Measurements from ENCODE around the gene GLRA3.
"Not testable (repeated sequence)": the region's sequence is repeated elsewhere in the genome, so short reads cannot be mapped to it uniquely, and the experiment has no call there.

DNA sequence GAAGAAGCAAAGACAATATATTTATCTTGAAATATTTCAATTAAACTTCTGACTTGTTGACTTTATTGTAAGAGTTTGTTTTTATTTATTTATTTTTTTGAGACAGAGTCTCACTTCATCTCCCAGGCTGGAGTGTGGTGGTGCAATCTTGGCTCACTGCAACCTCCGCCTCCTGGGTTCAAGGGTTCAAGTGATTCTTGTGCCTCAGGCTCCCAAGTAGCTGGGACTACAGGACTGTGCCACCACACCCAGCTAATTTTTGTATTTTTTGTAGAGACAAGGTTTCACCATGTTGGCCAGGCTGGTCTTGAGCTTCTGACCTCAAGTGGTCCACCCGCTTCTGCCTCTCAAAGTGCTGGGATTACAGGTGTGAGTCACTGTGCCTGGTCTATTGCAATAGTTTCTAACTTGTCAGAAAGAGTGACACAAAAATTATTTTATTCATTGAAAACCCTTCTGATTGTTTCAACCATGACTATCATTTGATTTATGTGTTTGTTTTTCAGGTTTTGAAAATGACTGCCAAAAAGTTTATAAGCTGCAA is 199.1 kb downstream of the GLRA3 start:
- TF ChIP-seq, protein P1, sequence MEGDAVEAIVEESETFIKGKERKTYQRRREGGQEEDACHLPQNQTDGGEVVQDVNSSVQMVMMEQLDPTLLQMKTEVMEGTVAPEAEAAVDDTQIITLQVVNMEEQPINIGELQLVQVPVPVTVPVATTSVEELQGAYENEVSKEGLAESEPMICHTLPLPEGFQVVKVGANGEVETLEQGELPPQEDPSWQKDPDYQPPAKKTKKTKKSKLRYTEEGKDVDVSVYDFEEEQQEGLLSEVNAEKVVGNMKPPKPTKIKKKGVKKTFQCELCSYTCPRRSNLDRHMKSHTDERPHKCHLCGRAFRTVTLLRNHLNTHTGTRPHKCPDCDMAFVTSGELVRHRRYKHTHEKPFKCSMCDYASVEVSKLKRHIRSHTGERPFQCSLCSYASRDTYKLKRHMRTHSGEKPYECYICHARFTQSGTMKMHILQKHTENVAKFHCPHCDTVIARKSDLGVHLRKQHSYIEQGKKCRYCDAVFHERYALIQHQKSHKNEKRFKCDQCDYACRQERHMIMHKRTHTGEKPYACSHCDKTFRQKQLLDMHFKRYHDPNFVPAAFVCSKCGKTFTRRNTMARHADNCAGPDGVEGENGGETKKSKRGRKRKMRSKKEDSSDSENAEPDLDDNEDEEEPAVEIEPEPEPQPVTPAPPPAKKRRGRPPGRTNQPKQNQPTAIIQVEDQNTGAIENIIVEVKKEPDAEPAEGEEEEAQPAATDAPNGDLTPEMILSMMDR (IDR thresholded peaks at IDR 0.05), result not testable (repeated sequence)
- not testable (repeated sequence) for TF ChIP-seq POLR2A (IDR thresholded peaks at IDR 0.05)
